ENCODE results near the gene SAMSN1.

DNA sequence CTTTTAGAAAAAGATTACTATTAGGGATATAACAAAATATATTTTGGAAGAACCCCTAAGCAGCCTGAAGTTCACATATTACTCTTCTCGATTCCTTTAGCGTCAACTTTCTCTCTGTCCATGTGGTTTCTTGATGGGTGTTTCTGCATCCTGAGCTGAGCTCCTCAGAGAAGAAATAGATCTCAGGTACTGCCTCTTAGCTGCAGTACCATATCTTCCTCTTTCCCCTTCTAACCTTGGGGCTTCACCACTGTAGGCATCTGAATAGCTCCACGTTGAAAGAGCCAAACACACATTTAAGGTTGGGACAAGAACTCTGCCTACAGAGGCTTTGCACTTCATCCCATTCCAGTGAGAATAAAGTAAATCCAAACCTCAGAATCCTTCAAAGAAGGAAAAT, 59.2 kb downstream of the SAMSN1 start:
- TF ChIP-seq CTCF (IDR thresholded peaks at IDR 0.05; ENCODE audit: poor library complexity): no peak
- TF ChIP-seq EZH2 (IDR thresholded peaks at IDR 0.05; ENCODE audit: borderline replicate concordance): no peak
